Keratinocyte (primary cell): ENCODE data around the gene CFAP46. TPM values are rescaled to one million over a fixed set of nuclear protein-coding genes. Genes with fewer than 3 reads are reported as not detected.

Source experiments
- DNase-seq: peaks from one replicate; pipeline ENCODE4 v3.0.0-alpha.2; 2011; ENCODE audit warnings: low read depth, missing footprints, low spot score
- FAIRE-seq: peaks from 2 replicates; lab custom pipeline; 2011; peaks lifted over from hg19 to GRCh38; lab: Jason Lieb, UNC
- H2AFZ ChIP-seq: 2 replicates; pipeline ENCODE4 v1.6.0; 2012; ENCODE audit warnings: low read length, control low read depth, inconsistent platforms; ENCODE audit not compliant: control insufficient read depth
- H3K27ac ChIP-seq: 2 replicates; pipeline ENCODE4 v1.5.1; 2011; ENCODE audit warnings: low read length; ENCODE audit not compliant: control insufficient read depth, insufficient read depth
- H3K27me3 ChIP-seq: 3 replicates; pipeline ENCODE4 v1.6.0; 2011; ENCODE audit warnings: low read length; ENCODE audit not compliant: control insufficient read depth, insufficient read depth; ENCODE audit errors: extremely low read depth
- H3K36me3 ChIP-seq, 2 experiments: 2 replicates in 1 of 2; 3 replicates in 1 of 2; pipeline ENCODE4 v1.5.1; 2011; ENCODE audit warnings: low read length in 2 of 2, mild to moderate bottlenecking in 1 of 2; ENCODE audit not compliant: control insufficient read depth in 2 of 2, insufficient read depth in 2 of 2; ENCODE audit errors: extremely low read depth in 1 of 2
- H3K4me1 ChIP-seq: 3 replicates; pipeline ENCODE4 v1.5.1; 2011; ENCODE audit warnings: low read length; ENCODE audit not compliant: control insufficient read depth, insufficient read depth; ENCODE audit errors: extremely low read depth
- H3K4me2 ChIP-seq: 3 replicates; pipeline ENCODE4 v1.6.0; 2011; ENCODE audit warnings: low read depth, low read length; ENCODE audit not compliant: control insufficient read depth, insufficient read depth; ENCODE audit errors: extremely low read depth
- H3K4me3 ChIP-seq, 3 experiments: fragments of 200-600 bp in 1 of 3; sonication (generic) in 1 of 3; 2 replicates in 2 of 3; 3 replicates in 1 of 3; pipeline ENCODE4 v1.5.1; 2011 to 2016; ENCODE audit warnings: low read length in 3 of 3, mild to moderate bottlenecking in 3 of 3, control low read depth in 2 of 3, inconsistent platforms in 1 of 3, low read depth in 1 of 3, mixed read lengths in 1 of 3, mixed run types in 1 of 3, moderate library complexity in 1 of 3; ENCODE audit not compliant: control insufficient read depth in 2 of 3, insufficient read depth in 2 of 3; ENCODE audit errors: extremely low read depth in 1 of 3
- H3K79me2 ChIP-seq: 2 replicates; pipeline ENCODE4 v1.6.0; 2012; ENCODE audit warnings: low read length; ENCODE audit not compliant: control insufficient read depth, insufficient read depth
- H3K9ac ChIP-seq: 3 replicates; pipeline ENCODE4 v1.6.0; 2011; ENCODE audit warnings: low read length; ENCODE audit not compliant: control insufficient read depth, insufficient read depth; ENCODE audit errors: extremely low read depth
- H3K9me1 ChIP-seq: 3 replicates; pipeline ENCODE4 v1.6.0; 2011; ENCODE audit warnings: low read length; ENCODE audit not compliant: control insufficient read depth, insufficient read depth; ENCODE audit errors: extremely low read depth
- H3K9me3 ChIP-seq: 2 replicates; pipeline ENCODE4 v1.5.1; 2012; ENCODE audit warnings: low read depth, low read length; ENCODE audit not compliant: control insufficient read depth
- H4K20me1 ChIP-seq: 3 replicates; pipeline ENCODE4 v1.6.0; 2011; ENCODE audit warnings: low read length; ENCODE audit not compliant: control insufficient read depth, insufficient read depth; ENCODE audit errors: extremely low read depth
- CTCF ChIP-seq, 3 experiments: IDR thresholded peaks in 1 of 3; conservative IDR thresholded peaks in 1 of 3; optimal IDR thresholded peaks in 1 of 3; 2 replicates in 2 of 3; 3 replicates in 1 of 3; pipeline versions ENCODE3 to v1.5.1; 2011; ENCODE audit warnings: low read length in 3 of 3, mild to moderate bottlenecking in 3 of 3, moderate library complexity in 2 of 3, control low read depth in 1 of 3, inconsistent platforms in 1 of 3; ENCODE audit not compliant: insufficient read depth in 2 of 3; ENCODE audit errors: extremely low read depth in 1 of 3
- EZH2 ChIP-seq: IDR thresholded peaks from one replicate; pipeline ENCODE4 v1.6.1; 2012; ENCODE audit warnings: inconsistent platforms, mild to moderate bottlenecking, low read length, moderate library complexity
- dilution Hi-C: fragments of 300-500 bp; cut with MboI; formaldehyde crosslinking; loops from one replicate; pipeline ENCODE4 v1.7.0; 2020; ENCODE audit warnings: low sequenced_read_pairs; ENCODE audit not compliant: extremely low pct_ligation_motif_present
- polyA plus RNA-seq, 5 experiments: library from polyadenylated mRNA; depleted of rRNA in 3 of 5; stranded (reverse) in 3 of 5; stranded (forward) in 1 of 5; unstranded in 1 of 5; fragments of >200 nt; gene quantifications; 1 replicate in 1 of 5; 2 replicates in 3 of 5; 3 replicates in 1 of 5; pipeline versions ENCODE4 v1.2.1 to v1.2.3, GENCODE V29; 2011 to 2012; ENCODE audit warnings: missing spikeins in 2 of 5, low read depth in 1 of 5, low replicate concordance in 1 of 5

Gene CFAP46
- polyA plus RNA-seq, 1 donor (not counting 4 experiments of a cell fraction or from before 2014, with no cell fraction given) = 1.00 TPM

GRCh38 chr10:132937861-132938260 lies 4.5 kb downstream of the CFAP46 start:
- no peak overlapping the region for H3K4me2 ChIP-seq
- H3K36me3 ChIP-seq = no peaks in the 10 kb centered on the region
- no peak overlapping the region for H3K27ac ChIP-seq
- no peak overlapping the region for H3K4me3 ChIP-seq
- peaks cover 3% of the 10 kb centered on the region for H3K27me3 ChIP-seq
- H3K4me1 ChIP-seq = no peaks in the 10 kb centered on the region
- H3K9me3 ChIP-seq = no peaks in the 10 kb centered on the region
- FAIRE-seq (no peak), DNase-seq (no peak)
- no peaks in the 10 kb centered on the region for H3K79me2 ChIP-seq
- H4K20me1 ChIP-seq = no peaks in the 10 kb centered on the region
- no peak for TF ChIP-seq CTCF (optimal IDR thresholded peaks at IDR 0.05 in 1 of 3, IDR thresholded peaks at IDR 0.05 in 1 of 3, conservative IDR thresholded peaks at IDR 0.05 in 1 of 3; ENCODE audit: extremely low read depth in 1 of 3, insufficient read depth in 2 of 3, low read length in 3 of 3)
- no peak for TF ChIP-seq EZH2
- no peak overlapping the region for H2AFZ ChIP-seq
- no peak overlapping the region for H3K9ac ChIP-seq
- no peaks in the 10 kb centered on the region for H3K9me1 ChIP-seq
- dilution Hi-C loops = no loop called here

GRCh38 chr10:132934953-132935352 lies 7.4 kb downstream of the CFAP46 start:
- Histone ChIP-seq H3K4me2 (no peak overlapping the region), H3K9ac (no peak overlapping the region), H2AFZ (no peak overlapping the region), H4K20me1 (no peaks in the 10 kb centered on the region), H3K27me3 (no peaks in the 10 kb centered on the region), H3K9me3 (no peaks in the 10 kb centered on the region), H3K27ac (no peak overlapping the region), H3K79me2 (no peaks in the 10 kb centered on the region), H3K9me1 (no peaks in the 10 kb centered on the region), H3K36me3 (no peaks in the 10 kb centered on the region), H3K4me3 (no peak overlapping the region), H3K4me1 (no peaks in the 10 kb centered on the region)
- DNase-seq (no peak), FAIRE-seq (no peak)
- TF ChIP-seq EZH2 = no peak
- no peak for TF ChIP-seq CTCF (optimal IDR thresholded peaks at IDR 0.05 in 1 of 3, IDR thresholded peaks at IDR 0.05 in 1 of 3, conservative IDR thresholded peaks at IDR 0.05 in 1 of 3; ENCODE audit: extremely low read depth in 1 of 3, insufficient read depth in 2 of 3, low read length in 3 of 3)
- dilution Hi-C loops = no loop called here
